GM19099 (cell line): ENCODE measurements around the gene OBP2A.
"Not testable (repeated sequence)": the region's sequence is repeated elsewhere in the genome, so short reads cannot be mapped to it uniquely, and the experiment has no call there.

Source experiments
- POLR2A ChIP-seq: IDR thresholded peaks from 3 replicates; pipeline ENCODE4 v1.6.1; 2011; ENCODE audit warnings: low read depth; ENCODE audit not compliant: insufficient read length; ENCODE audit errors: extremely low read depth

The OBP2A gene, protein sequence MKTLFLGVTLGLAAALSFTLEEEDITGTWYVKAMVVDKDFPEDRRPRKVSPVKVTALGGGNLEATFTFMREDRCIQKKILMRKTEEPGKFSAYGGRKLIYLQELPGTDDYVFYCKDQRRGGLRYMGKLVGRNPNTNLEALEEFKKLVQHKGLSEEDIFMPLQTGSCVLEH

DNA sequence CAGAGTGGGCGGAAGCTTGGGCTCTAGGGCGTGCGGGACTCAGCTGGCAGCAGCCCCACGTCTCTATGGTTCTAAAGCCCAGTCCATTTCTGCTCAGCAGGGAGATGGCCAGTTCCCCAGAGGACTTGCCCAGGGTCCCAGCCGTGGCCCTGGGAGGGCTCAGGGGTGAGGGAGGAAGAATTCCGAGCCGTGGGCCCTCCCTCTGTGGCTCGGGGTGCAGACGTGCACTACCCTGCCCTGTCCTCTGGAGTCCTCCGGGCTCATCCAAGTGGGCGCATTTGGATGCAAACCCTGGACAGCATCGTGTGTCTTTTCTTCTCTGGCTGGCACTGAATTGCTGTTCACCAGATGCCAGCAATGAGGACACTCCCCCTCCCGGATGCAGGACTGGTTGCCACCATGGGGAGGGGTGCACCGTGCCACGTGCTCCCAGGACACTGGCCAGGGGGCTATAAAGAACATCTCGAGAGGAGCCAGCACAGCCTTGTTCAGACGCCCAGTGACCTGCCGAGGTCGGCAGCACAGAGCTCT, at the start of gene OBP2A:
TSS of gene OBP2A (plus strand) at position 481 of the 531 bp plus-strand sequence. CDS start 55 bp downstream, outside the sequence.
- TF ChIP-seq POLR2A: not testable (repeated sequence)

DNA sequence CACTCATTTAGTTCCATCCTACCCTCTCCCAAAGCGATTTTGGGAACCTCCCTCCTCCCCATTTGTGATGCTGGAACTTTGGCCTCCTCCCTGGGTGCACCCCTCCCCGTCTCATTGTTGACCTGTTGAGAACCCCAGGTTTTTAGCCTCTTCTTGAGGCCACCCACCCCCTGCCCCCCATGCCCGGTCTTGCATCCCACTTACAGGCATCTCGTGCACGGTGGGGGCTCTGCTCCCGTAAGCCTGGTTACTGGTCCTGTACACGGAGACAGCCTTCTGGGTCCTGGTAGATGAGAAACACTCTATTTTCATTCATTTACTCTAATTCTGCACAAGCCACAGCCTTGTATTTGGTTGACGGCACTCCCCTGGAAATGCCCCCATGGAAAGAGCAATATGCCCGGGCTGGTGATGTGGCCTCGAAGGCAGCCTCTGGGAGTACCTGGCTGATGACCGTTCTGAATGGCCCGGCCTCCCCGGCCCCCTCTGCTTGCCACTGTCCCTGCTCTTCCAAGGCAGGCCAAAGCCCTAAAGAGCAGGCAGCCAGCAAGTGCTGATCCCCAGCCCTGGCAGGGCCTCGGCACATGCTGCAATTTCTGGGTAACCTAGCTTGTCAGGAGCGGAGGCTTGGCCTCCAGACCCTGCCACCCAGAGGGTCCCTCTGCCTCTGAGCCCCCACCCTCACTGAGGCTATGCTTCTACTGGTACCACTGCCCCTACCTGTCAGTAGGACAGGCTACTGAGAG, 47.4 kb upstream of the OBP2A start:
- no peak for TF ChIP-seq POLR2A

- no peak for TF ChIP-seq POLR2A
Observed at GRCh38 chr9:135499326-135500070, 46.4 kb upstream of the OBP2A start.

GRCh38 chr9:135500071-135500524, 45.8 kb upstream of the OBP2A start:
- TF ChIP-seq POLR2A: no peak

DNA sequence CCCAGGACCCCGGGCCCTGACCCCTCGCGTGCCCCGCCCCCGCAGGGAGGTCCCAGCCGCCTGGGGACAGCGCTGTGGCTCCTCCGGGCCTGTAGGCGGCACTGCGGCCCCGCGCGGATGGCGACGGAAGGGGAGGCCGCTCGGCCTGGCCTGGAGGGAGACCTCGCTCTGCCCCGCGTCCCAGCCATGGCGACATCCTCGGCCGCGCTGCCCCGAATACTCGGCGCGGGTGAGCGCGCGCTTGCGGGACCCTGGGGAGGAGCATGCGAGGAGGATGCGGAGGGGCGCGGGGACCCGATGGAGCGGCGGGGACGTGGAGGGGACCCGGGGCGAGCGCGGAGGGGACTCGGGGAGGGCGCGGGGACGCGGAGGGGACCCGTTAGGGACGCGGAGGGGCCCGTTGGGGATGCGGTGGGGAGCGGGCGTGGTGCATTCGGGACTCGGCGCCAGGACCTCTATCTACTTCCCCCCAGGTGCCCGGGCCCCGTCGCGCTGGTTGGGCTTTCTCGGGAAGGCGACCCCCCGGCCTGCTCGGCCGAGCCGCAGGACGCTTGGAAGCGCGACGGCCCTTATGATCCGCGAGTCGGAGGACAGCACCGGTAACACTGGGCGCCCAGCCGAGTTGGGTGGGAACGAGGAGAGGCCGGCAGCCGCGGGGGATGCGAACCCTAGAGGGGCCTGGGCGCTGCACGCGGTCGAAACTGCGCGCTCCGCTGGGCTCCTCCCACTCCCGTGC, 45.2 kb upstream of the OBP2A start, which contains the start of gene MRPS2:
TSS of gene MRPS2 (plus strand) at position 158 of the 736 bp plus-strand sequence. CDS start at position 187, 29 bp downstream.
- peak; percentile 80 for TF ChIP-seq POLR2A

DNA sequence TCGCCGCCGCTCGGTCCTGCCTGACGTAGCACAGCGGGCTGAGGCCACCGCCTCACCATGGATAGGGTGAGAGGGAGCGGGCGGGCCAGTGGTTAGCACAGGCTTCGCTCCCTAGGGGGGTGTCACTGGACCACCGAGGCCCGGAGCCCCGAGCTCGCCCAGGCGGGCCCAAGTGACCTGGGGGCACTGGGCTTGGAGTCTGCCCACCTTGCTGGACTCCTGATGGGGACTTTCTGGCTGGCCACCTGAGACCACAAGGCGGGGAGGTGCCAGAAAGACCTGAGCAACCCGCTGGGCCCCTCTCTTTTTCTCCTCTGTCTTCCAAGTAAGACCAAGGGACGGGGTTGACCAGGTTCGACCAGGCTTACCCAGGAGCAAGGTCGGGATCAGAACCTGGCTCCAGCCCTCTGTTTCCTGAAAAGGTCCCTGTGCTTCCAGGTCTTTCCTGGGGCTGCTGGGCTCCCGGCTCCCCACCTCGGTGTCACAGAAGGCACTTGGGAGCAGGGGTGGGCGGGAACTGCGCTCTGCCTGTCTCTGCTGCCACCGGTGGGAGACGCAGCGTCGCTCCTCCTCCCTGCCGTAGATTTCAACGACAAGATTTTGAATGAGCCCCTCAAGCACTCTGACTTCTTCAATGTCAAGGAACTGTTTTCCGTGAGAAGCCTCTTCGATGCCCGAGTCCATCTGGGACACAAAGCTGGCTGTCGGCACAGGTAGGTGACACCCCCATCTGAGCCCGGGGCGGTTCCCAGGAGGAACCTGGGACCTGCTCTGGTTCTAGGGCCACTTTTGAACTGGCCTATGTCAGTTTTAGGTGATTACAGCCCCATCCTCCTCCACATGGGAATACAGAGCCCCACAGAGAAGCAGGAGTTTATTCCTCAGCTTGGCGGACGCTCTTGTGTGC, 44.4 kb upstream of the OBP2A start:
- no peak for TF ChIP-seq POLR2A

GRCh38 chr9:135502168-135502872, 43.6 kb upstream of the OBP2A start:
- no peak for TF ChIP-seq POLR2A

DNA sequence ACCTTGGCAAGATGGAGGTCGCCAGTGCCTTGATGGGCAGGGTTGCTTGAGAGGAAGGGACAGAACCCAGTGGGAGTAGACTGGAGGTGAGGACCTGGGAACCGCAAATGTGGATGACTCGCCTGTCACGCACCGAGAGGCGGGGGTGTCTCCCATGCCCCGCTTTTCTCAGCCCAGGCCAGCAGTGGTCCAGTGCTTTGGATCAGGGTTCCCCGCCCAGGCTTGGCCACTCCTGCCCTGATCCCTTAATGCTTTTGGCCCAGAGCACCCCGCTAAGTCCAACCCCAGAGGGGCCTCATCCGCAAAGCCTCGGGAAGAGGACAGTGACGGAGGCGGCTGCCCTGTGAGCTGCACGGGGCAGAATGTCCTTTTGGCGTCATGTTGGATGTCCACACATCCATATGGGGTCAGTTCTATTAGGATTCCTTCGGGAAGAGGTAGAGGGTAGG, 43.0 kb upstream of the OBP2A start:
- TF ChIP-seq POLR2A: no peak

- no peak for TF ChIP-seq POLR2A
Observed at GRCh38 chr9:135503371-135504261, 42.3 kb upstream of the OBP2A start.

GRCh38 chr9:135504262-135505243, 41.4 kb upstream of the OBP2A start:
- TF ChIP-seq POLR2A: no peak
